ENCODE results near the gene OR8D2. TPM values are rescaled to one million over a fixed set of nuclear protein-coding genes. Genes with fewer than 3 reads are reported as not detected.

Gene OR8D2
- total RNA-seq (not detected in 2 replicates), polyA plus RNA-seq (not detected in 2 replicates), polyA minus RNA-seq (ENCODE audit: low replicate concordance) (not detected in 2 replicates)
- not detected in 2 replicates for polyA plus RNA-seq (2012)

GRCh38 chr11:124320097-124320496 is at the start of gene OR8D2:
Gene OR8D2 (minus strand): TSS chr11:124320197. CDS start chr11:124320197, 0 bp downstream.
- H3K79me2 ChIP-seq (ENCODE audit: control insufficient read depth, insufficient read depth, low read length): no peaks in the 10 kb centered on the region
- no peaks in the 10 kb centered on the region for H4K20me1 ChIP-seq (ENCODE audit: control insufficient read depth, extremely low read depth, insufficient read depth, low read length)
- H3K4me2 ChIP-seq (ENCODE audit: extremely low read depth, insufficient read depth, low read length): no peak within 1 kb of the TSS
- no peaks in the 10 kb centered on the region for H3K27me3 ChIP-seq (ENCODE audit: control insufficient read depth, insufficient read depth, low read length)
- no peak within 1 kb of the TSS for H3K9ac ChIP-seq (ENCODE audit: insufficient read depth, low read length)
- DNase-seq (ENCODE audit: low read depth in 2 of 2): no peak
- no peak for TF ChIP-seq EZH2 (IDR thresholded peaks at IDR 0.05; ENCODE audit: low read length, missing control alignments)
- TF ChIP-seq, protein P1, sequence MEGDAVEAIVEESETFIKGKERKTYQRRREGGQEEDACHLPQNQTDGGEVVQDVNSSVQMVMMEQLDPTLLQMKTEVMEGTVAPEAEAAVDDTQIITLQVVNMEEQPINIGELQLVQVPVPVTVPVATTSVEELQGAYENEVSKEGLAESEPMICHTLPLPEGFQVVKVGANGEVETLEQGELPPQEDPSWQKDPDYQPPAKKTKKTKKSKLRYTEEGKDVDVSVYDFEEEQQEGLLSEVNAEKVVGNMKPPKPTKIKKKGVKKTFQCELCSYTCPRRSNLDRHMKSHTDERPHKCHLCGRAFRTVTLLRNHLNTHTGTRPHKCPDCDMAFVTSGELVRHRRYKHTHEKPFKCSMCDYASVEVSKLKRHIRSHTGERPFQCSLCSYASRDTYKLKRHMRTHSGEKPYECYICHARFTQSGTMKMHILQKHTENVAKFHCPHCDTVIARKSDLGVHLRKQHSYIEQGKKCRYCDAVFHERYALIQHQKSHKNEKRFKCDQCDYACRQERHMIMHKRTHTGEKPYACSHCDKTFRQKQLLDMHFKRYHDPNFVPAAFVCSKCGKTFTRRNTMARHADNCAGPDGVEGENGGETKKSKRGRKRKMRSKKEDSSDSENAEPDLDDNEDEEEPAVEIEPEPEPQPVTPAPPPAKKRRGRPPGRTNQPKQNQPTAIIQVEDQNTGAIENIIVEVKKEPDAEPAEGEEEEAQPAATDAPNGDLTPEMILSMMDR (conservative IDR thresholded peaks at IDR 0.05 in 1 of 2, IDR thresholded peaks at IDR 0.05 in 1 of 2; ENCODE audit: low read depth in 1 of 2, low read length in 2 of 2): no peak
- no peaks in the 10 kb centered on the region for H3K36me3 ChIP-seq (ENCODE audit: control insufficient read depth, insufficient read depth, low read length)
- no peaks in the 10 kb centered on the region for H3K4me1 ChIP-seq (ENCODE audit: control insufficient read depth, extremely low read depth, insufficient read depth, low read length)
- H3K27ac ChIP-seq (ENCODE audit: insufficient read depth, low read length): no peak within 1 kb of the TSS
- H3K4me3 ChIP-seq (replicated peaks in 1 of 4; ENCODE audit: control extremely low read depth in 1 of 4, insufficient read depth in 1 of 4, low read depth in 3 of 4, low read length in 4 of 4): no peak within 1 kb of the TSS
- H3K9me3 ChIP-seq (ENCODE audit: control insufficient read depth, insufficient read depth, low read depth, low read length): no peaks in the 10 kb centered on the region
- H2AFZ ChIP-seq (ENCODE audit: low read length): no peak within 1 kb of the TSS

DNA sequence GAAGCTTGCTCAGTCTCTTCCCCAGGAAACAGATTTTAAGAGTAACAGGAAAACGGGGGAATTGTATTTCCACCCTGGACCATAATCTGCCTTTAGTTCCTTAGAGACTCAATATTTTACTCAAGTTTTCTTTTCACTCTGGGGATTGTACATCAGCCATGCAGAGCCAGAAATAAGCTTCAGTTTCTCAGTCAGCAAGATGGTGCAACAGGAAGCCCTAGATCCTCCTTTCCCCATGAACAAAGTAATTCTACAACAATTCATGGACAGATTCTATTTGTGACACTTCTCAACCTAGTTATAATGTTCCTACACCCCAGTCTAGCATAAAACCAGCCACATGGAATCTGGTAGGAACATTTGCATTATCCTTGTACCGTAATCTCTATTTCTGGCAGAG is 39.6 kb upstream of the OR8D2 start:
- no peaks in the 10 kb centered on the region for H3K9me3 ChIP-seq (ENCODE audit: control insufficient read depth, insufficient read depth, low read depth, low read length)
- no peaks in the 10 kb centered on the region for H3K36me3 ChIP-seq (ENCODE audit: control insufficient read depth, insufficient read depth, low read length)
- no peak overlapping the region for H3K4me2 ChIP-seq (ENCODE audit: extremely low read depth, insufficient read depth, low read length)
- H3K79me2 ChIP-seq (ENCODE audit: control insufficient read depth, insufficient read depth, low read length): no peaks in the 10 kb centered on the region
- H4K20me1 ChIP-seq (ENCODE audit: control insufficient read depth, extremely low read depth, insufficient read depth, low read length): no peaks in the 10 kb centered on the region
- no peaks in the 10 kb centered on the region for H3K27me3 ChIP-seq (ENCODE audit: control insufficient read depth, insufficient read depth, low read length)
- DNase-seq (ENCODE audit: low read depth in 2 of 2): no peak
- no peaks in the 10 kb centered on the region for H3K4me1 ChIP-seq (ENCODE audit: control insufficient read depth, extremely low read depth, insufficient read depth, low read length)
- TF ChIP-seq, protein P1 (conservative IDR thresholded peaks at IDR 0.05 in 1 of 2, IDR thresholded peaks at IDR 0.05 in 1 of 2; ENCODE audit: low read depth in 1 of 2, low read length in 2 of 2): no peak
- TF ChIP-seq EZH2 (IDR thresholded peaks at IDR 0.05; ENCODE audit: low read length, missing control alignments): no peak
- H2AFZ ChIP-seq (ENCODE audit: low read length): no peak overlapping the region
- no peak overlapping the region for H3K4me3 ChIP-seq (replicated peaks in 1 of 4; ENCODE audit: control extremely low read depth in 1 of 4, insufficient read depth in 1 of 4, low read depth in 3 of 4, low read length in 4 of 4)
- H3K9ac ChIP-seq (ENCODE audit: insufficient read depth, low read length): no peak overlapping the region
- H3K27ac ChIP-seq (ENCODE audit: insufficient read depth, low read length): no peak overlapping the region

- Histone ChIP-seq H3K27ac (ENCODE audit: insufficient read depth, low read length) (no peak overlapping the region), H3K36me3 (ENCODE audit: control insufficient read depth, insufficient read depth, low read length) (no peaks in the 10 kb centered on the region), H3K27me3 (ENCODE audit: control insufficient read depth, insufficient read depth, low read length) (no peaks in the 10 kb centered on the region), H3K9me3 (ENCODE audit: control insufficient read depth, insufficient read depth, low read depth, low read length) (no peaks in the 10 kb centered on the region), H3K79me2 (ENCODE audit: control insufficient read depth, insufficient read depth, low read length) (no peaks in the 10 kb centered on the region), H4K20me1 (ENCODE audit: control insufficient read depth, extremely low read depth, insufficient read depth, low read length) (no peaks in the 10 kb centered on the region), H3K4me1 (ENCODE audit: control insufficient read depth, extremely low read depth, insufficient read depth, low read length) (no peaks in the 10 kb centered on the region), H3K4me3 (replicated peaks in 1 of 4; ENCODE audit: control extremely low read depth in 1 of 4, insufficient read depth in 1 of 4, low read depth in 3 of 4, low read length in 4 of 4) (no peak overlapping the region), H3K4me2 (ENCODE audit: extremely low read depth, insufficient read depth, low read length) (no peak overlapping the region), H2AFZ (ENCODE audit: low read length) (no peak overlapping the region), H3K9ac (ENCODE audit: insufficient read depth, low read length) (no peak overlapping the region)
- DNase-seq (ENCODE audit: low read depth in 2 of 2): no peak
- TF ChIP-seq, protein P1 (conservative IDR thresholded peaks at IDR 0.05 in 1 of 2, IDR thresholded peaks at IDR 0.05 in 1 of 2; ENCODE audit: low read depth in 1 of 2, low read length in 2 of 2): no peak
- TF ChIP-seq EZH2 (IDR thresholded peaks at IDR 0.05; ENCODE audit: low read length, missing control alignments): no peak
Observed at GRCh38 chr11:124346311-124346955, 26.4 kb upstream of the OR8D2 start.
